Astrocyte of the cerebellum (primary cell): ENCODE data around the gene ALOX15B.

Experiments used
- DNase-seq: peaks from one replicate; pipeline ENCODE4 v3.0.0-alpha.2; 2011; ENCODE audit warnings: low read depth
- H3K4me3 ChIP-seq: 2 replicates; pipeline ENCODE4 v1.5.1; 2011; ENCODE audit warnings: mild to moderate bottlenecking, low read depth, low read length, moderate library complexity
- in situ Hi-C: cut with HindIII; loops from 2 replicates; pipeline ENCODE4 v1.10.0; 2017; ENCODE audit warnings: low sequenced_read_pairs
- TF ChIP-seq, protein P1 (sequence below): IDR thresholded peaks from 2 replicates; pipeline ENCODE4 v1.5.1; 2012; ENCODE audit warnings: low read length, low read depth, moderate library complexity, mild to moderate bottlenecking; ENCODE audit errors: missing control alignments

The ALOX15B gene

DNA sequence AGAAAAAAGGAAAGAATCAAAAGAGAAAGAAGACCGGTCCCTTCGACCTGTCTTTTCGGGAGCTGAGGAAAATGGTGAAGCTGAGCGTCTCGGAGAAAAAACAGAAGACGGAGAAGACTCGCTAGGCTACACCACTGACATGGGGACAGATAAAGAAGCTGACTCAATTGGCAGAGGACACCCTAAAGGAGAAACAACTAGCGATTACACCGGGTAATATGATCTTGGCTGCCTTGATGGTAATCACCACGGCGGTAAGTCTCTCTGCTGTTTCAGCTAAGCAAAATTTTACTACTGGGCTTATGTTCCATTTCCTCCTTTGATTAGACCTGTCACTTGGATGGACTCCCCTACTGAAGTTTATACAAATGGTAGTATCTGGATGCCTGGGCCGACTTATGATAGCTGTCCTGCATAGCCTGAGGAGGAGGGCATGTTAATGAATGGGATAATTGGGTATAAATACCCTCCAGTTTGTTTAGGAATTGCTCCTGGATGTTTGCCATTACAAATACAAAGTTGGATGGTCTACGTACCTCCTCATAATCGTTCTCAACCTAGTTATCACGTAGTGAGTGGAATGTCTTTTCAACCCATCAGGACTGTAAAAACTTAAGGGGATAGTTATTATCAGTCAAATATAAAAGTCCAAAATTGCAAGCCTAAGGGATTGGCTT lies 24.1 kb downstream of the ALOX15B start:
- in situ Hi-C loops: no loop called here
- no peak overlapping the region for H3K4me3 ChIP-seq
- TF ChIP-seq, protein P1, sequence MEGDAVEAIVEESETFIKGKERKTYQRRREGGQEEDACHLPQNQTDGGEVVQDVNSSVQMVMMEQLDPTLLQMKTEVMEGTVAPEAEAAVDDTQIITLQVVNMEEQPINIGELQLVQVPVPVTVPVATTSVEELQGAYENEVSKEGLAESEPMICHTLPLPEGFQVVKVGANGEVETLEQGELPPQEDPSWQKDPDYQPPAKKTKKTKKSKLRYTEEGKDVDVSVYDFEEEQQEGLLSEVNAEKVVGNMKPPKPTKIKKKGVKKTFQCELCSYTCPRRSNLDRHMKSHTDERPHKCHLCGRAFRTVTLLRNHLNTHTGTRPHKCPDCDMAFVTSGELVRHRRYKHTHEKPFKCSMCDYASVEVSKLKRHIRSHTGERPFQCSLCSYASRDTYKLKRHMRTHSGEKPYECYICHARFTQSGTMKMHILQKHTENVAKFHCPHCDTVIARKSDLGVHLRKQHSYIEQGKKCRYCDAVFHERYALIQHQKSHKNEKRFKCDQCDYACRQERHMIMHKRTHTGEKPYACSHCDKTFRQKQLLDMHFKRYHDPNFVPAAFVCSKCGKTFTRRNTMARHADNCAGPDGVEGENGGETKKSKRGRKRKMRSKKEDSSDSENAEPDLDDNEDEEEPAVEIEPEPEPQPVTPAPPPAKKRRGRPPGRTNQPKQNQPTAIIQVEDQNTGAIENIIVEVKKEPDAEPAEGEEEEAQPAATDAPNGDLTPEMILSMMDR: no peak
- no peak for DNase-seq

DNA sequence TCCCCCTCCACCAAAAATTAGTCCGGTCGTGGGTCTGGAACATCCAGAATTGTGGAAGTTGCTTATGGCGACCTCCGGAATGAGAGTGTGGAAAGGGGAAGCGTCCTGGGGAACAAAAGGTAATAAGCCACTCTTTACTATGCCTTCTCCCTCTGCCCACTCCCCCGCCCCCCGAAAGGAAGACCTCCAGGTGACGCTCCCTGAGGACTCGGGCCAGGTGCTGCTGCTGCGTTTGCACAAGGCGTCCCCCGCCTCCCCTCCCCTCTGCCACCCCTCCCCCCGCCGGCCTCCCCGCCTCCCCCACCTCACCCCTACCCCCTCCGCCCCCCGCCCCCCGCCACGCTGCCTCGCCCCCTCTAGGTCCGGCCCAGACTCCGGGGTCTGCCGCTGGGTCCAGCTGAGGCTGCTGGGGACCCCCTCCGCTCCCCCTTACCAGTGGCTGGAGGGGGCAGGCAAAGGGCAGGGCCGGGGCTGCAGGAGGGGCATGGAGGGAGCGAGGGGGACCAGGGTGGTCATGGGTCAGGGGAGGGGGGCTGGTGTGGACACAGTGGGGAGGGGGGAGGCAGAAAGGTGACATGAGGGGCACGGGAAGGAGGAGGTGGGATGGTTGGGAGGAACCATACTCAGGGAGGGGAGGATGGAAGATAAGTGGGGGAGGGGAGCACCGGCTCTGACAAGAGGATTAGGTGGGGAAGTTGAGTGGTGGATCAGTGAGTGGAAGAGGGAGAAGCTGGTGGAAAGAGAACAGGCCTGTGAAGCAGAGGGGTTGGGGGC lies 25.1 kb downstream of the ALOX15B start:
- no peak overlapping the region for H3K4me3 ChIP-seq
- TF ChIP-seq, protein P1: no peak
- in situ Hi-C loops: no loop called here
- no peak for DNase-seq

DNA sequence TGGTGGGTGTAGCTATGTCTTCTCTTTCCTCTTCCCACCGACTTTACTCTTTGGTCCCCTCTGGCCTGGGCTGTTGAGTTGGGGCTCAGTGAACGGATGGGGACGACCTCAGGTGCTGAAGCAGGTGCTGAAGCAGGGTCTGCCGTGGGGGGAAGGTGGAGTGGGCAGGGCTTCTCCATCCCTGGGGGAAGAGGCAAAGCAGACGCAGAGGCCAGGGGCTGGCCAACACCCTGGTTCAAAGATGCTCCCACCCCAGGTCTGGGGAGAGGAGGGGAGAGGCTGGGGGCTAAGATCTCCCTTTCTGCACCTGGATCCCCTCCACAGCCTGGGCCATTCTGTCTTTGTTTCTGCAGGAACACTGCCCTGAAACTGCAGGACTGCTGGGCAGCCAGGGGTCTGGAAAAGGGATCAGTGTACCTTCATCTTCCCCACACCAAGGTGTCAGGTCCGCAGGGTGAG lies 25.7 kb downstream of the ALOX15B start:
- H3K4me3 ChIP-seq: no peak overlapping the region
- DNase-seq: no peak
- in situ Hi-C loops: no loop called here
- TF ChIP-seq, protein P1: no peak

DNA sequence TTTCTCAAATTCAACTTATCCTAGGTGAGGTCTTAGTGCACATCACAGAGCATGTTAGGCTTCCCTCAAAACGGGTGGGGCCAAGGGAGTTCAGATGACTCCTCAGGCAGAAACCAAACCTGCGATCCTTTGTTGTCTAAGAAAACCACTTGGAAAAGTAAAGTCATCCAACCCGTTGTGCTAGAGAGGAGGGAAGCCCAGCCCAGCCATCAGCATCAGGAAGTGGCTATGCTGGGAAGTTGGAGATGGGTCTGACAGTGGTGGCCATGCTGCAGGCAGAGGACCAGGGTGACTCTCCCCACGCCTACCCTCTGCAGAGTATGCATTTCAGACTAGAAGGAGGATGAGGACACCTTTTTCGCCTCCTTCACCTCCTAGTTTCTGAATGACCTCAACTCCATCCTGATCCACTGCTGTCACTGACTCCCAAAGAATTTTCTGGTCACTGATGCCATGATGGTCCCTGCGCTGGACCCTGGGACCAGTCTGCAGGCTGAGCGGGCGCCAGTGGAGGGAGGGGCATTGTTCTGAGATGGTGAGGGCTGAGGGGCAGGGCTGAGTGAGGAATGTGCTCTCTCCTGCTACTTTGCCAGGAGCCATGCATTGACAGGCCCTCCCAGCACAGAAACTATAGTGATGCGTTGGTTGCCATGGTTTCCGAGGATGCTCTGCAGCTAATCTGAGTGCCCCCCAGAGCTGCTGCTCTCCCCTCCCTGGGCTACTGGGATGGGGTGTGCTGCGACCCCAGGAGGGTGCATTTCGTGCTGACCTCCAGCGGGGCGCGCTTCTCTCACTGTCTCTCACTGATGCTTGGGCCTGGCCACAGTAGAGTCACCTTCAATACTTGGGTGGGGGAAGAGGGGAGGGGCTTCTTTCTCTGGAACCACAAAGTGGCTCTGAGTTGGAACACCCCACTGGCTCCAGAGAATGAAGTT lies 28.2 kb downstream of the ALOX15B start:
- H3K4me3 ChIP-seq: no peak overlapping the region
- in situ Hi-C loops: no loop called here
- no peak for DNase-seq
- TF ChIP-seq, protein P1: no peak

DNA sequence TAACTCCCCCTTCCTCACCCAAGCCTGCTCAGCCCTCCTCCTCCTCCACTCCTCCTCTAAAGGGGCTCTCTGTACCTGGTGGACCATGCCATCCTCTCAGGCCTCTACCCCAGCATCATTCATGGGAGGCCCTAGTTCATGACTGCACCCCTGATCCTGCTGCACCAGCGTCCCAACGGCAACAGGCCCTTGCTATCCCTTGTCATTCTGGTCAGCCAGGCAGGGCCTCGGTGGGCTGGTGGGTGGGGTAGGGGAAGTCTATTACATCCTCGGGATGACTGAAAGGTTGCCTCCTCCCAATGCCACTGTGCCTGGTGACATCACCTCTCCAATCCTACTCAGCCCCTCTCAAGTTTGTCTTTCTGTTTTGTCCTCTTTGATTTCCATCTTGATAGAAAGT lies 28.9 kb downstream of the ALOX15B start:
- in situ Hi-C loops: no loop called here
- TF ChIP-seq, protein P1: no peak
- H3K4me3 ChIP-seq: no peak overlapping the region
- DNase-seq: no peak
